T-helper 1 cell treated with Interleukin-12 subunit alpha and Interleukin-12 subunit beta and Interleukin-4 antibody, amounts not matched to agents 30 ng/mL and 1 ng/mL, for 36 hours (primary cell): ENCODE measurements around the gene SNX27. TPM values are rescaled to one million over a fixed set of nuclear protein-coding genes. Genes with fewer than 3 reads are reported as not detected.

ENCODE experiments used
- intact Hi-C: fragments of 100-400 bp; cut with micrococcal nuclease; formaldehyde crosslinking; loops from one replicate; pipeline ENCODE4 v1.15.1; 2024
- total RNA-seq: library from RNA; stranded (reverse); gene quantifications from 2 replicates; pipeline ENCODE4 v1.2.3, GENCODE V29; 2022

The SNX27 gene
- 27.0 and 27.6 TPM in 2 replicates for total RNA-seq

DNA sequence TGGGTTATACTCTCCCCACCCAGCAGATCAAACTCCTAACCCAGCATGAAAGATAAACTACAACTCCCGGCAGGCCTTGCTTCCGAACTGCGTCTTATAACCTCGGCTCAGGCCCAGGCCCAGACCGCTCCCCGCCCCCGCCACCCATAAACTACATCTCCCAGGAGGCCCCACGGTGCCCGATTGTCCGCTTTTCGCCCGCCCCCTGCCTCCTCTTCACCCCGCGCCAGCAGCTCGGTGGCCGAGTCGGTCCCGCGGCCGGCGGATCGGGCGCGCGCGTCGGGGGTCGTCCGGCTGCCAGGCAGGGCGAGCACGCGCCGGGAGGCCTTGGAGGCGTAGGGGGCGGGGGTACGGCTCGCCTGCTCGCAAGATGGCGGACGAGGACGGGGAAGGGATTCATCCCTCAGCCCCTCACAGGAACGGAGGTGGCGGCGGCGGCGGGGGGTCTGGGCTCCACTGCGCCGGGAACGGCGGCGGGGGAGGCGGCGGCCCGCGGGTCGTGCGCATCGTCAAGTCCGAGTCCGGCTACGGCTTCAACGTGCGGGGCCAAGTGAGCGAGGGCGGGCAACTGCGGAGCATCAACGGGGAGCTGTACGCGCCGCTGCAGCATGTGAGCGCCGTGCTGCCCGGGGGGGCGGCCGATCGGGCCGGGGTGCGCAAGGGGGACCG, at the start of gene SNX27:
Gene SNX27, plus strand, starts transcription at position 219 of the 669 bp plus-strand sequence. Its CDS starts 152 bp downstream, at position 371.
- intact Hi-C loops, result loop anchor here (1.0 to 10.0 kb wide), 15 partner anchors 17 to 447 kb away; partner anchors contain the start of genes C2CD4D, CGN, LYSMD1 and MRPL9

DNA sequence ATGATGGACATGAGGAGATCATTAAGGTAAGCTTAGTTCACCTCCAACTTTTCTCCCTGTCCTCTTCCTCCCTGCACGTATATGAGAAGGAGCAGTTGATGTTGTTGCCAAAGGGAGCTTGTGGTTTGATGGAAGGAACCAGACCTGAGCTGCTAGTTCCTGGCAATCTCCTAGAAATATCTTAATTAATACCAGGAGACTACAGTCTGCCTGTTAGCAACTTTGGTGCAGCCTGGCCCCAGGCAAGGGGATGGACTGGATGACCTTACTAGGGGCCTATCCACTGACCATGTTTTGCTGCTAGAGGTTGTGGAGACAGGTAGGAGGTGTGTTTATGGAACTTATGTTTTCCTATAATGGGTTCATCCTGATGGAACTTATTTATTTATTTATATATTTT, 49.2 kb upstream of the SNX27 start:
- intact Hi-C loops, result no loop called here

- intact Hi-C loops, result no loop called here
Measured at GRCh38 chr1:151563376-151563775, 48.5 kb upstream of the SNX27 start.

DNA sequence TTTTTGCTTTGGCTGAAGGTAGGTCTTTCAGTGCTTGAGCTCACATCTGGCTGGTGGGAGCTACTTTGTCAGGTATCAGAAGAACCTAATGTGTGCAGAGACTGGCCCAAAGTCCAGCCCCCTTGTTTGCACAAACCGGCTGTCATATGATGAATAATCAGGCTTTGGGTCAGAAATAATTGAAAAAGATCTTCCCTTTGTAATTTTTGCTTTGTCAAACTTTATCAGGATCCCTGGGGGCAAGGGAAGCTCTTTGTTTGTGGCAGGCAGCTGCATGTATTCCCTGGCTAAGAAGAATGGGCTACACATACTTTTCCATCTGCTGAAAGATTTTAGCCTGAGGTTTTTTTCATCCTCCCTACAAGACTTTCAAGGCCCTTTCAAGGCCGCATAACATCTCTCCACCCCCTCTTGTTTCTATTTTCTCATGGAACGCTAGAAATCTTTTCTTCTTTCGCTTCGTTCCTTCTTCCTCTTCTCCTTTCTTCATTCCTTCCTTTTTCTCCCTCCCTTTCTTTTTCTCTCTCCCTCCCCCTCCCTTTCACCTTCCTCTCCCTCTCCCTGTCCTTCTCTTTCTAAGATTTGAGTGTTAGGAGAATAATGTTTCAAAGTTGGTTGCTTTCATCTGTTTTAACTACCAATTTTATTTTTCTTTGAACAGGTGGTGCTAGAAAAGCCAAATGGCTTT, 46.2 kb upstream of the SNX27 start:
- intact Hi-C loops, result no loop called here

DNA sequence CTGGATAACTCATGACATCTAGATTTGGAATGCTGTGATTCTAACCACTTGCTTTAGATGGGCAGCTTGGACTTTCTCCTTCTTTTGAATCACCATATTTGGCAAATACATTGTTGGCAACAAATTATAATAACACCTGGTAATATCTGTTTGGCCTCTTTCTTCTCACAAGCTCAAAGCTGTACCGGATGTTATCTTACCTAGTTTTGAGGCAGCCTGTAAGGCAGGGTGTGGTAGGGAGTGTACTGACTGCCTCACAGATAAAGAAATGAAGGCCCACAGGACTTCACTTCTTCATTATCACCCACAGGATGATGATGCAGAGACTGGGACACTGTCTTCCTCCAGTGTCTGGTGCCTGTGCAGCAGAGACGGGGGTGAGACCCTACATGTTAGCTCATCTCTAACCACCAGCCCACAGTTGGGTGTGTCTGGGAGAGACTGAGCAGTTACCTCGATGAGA, 43.2 kb upstream of the SNX27 start:
- intact Hi-C loops, result no loop called here

- intact Hi-C loops, result no loop called here
Measured at GRCh38 chr1:151570819-151571218, 41.0 kb upstream of the SNX27 start.

DNA sequence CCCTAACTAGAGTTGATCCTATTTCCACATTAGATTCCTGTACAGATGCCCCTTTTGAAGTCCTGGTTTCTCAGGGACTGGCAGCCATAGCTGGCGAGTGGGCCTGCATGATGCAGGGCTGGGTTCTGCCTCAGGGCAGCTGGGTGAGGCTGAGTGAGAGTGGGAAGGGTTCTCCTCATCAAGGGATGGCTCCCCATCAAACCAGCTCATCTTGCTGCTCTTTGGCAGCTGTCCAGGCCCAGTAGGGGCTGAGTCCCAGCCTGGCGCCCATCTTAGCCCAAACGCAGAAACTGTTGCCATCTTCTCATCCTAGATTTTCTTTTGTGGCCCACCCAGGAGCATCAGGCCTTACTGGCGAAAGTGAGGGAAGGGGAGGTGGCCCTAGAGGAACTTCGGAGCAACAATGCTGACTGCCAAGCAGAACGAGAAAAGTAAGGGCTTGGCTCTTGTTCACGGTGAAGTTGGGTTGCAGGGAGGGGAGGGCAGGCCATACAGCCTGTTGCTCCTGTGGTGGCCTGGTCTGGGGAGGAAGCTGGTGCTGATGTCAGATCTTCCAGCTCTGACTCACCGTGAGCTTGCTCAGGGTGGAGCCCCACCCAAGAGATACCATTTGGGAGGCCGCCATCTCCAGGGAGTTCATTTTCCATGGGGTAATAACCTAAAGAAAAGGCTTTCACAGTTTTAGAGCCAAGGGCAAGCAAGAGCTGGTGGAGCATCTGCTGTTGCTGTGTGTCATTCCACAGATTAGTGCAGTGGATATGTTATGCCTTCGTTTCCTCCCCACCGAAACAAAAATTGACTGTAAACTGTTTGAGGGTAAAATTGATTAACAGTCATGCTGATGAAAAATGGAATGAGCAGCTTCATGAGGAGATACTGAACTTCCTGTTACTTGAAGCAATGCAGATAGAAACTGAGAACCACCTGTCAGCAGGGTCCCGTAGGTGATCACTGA, 37.0 kb upstream of the SNX27 start:
- intact Hi-C loops, result no loop called here

DNA sequence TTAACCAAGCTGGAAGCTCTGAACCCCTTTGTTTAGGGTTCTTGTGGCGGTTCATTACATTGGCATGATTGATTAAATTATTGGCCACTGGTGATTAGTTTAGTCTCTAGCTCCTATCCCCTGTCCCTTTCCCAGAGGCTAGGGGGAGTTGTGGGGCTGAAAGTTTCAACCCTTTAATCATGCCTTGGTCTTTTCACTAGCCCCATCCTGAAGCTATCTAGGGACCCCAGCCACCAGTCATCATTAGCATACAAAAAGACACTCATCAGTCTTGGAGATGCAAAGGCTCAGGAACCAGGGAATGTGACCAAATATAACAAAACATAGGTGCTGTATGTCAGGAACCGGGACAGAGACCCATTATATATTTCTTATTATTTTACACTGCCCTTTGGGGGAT, 34.7 kb upstream of the SNX27 start:
- intact Hi-C loops, result no loop called here

GRCh38 chr1:151578941-151579340, 32.9 kb upstream of the SNX27 start:
- intact Hi-C loops, result no loop called here

DNA sequence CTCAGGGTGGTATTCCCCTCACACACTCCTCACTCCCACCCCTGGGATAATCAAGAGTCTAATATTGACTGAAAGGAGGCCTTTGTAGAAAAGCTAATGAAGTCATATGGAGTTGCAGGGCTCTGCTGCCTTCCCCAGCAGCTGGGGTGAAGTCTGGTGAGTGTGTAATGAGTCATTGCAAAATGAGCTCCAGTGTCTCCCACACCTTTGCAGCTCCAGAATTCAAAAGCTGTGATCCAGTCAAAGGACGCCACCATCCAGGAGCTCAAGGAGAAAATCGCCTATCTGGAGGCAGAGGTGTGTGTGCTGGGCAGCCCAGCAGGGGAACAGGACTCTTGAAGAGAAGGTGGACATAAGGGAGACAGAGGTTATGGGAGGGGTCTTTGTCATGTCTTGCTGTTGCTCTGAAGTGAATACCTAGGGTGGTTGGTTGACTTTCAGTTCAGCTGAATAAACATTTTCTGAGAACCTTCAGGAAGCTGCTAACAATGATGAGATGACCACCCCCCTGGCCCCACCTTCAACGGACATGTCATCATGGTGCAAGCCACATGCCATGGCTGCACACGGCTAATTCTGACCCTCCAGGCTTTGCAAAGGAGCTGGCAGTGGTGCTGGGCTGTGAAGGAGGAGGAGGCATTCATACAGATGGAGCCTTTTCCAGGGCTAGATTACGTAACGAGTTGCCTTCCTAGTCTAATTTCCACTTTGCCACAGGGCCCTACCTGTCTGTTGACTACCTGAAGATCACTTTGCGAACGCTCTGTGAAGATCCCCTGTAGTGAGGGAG, 32.2 kb upstream of the SNX27 start:
- intact Hi-C loops, result no loop called here

GRCh38 chr1:151581451-151581850, 30.4 kb upstream of the SNX27 start:
- intact Hi-C loops, result no loop called here

GRCh38 chr1:151581921-151582320, 29.9 kb upstream of the SNX27 start:
- intact Hi-C loops, result no loop called here

- intact Hi-C loops, result no loop called here
Measured at GRCh38 chr1:151583796-151584195, 28.1 kb upstream of the SNX27 start.

- intact Hi-C loops, result no loop called here
Measured at GRCh38 chr1:151584278-151584677, 27.6 kb upstream of the SNX27 start.

- intact Hi-C loops, result no loop called here
Measured at GRCh38 chr1:151584780-151585179, 27.1 kb upstream of the SNX27 start.

DNA sequence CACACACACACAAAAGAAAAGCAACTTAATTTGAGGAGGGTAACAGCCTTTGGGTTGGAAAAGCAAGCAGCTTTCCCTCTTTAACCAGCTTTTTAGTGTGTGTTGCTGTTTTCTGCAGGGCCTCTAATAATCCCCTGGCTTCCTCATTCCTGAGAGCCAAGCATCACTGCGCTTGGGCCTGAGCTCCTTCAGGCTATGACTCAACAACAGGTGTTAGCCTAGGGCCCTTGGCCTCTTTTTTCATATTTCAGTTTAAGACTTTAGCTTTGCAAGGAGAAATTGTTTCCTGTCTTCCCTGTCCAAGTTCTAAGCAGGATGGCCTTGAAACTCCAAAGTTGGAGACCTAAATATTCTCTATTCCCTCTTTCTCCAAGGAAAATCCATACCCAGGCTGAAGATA, 26.2 kb upstream of the SNX27 start:
- intact Hi-C loops, result no loop called here

- intact Hi-C loops, result loop anchor here (5.0 kb wide), 1 partner anchor 411 kb away; no protein-coding TSS in a partner anchor
Measured at GRCh38 chr1:151590961-151591360, 20.9 kb upstream of the SNX27 start.

GRCh38 chr1:151593730-151594129, 18.1 kb upstream of the SNX27 start:
- intact Hi-C loops, result loop anchor here (1.0 to 5.0 kb wide), 5 partner anchors 17 to 409 kb away; no protein-coding TSS in a partner anchor

DNA sequence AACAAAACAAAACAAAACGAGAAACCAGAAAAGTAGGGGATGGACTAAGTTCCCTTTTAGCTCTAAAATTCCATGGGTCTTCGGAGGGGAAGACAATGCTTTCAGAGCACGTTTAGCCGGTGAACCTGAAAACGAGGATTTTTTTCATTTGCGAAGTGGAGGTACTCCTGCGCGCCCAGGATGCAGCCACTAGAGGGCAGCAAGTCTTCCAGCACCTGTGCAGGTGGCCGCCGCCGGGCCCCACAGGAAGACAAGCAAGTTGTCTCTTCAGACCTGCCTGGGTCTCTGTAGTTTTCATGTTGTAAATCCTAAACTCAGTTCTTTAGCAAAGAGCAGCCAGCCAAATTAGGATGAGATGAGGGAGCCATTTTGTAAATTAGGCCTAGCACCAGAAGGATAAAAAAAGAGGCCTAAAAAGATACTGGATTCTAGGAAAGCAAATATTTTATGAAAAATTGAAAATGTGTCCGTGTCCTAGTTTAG, 17.7 kb upstream of the SNX27 start:
- intact Hi-C loops, result loop anchor here (1.0 to 5.0 kb wide), 5 partner anchors 17 to 408 kb away; no protein-coding TSS in a partner anchor

GRCh38 chr1:151596166-151596953, 15.5 kb upstream of the SNX27 start:
- intact Hi-C loops, result no loop called here
